Endodermal cell (in vitro differentiated cells): ENCODE measurements around the gene TSPAN16. TPM values are rescaled to one million over a fixed set of nuclear protein-coding genes. Genes with fewer than 3 reads are reported as not detected.

ENCODE experiments used
- DNase-seq: peaks from one replicate; pipeline ENCODE4 v3.0.0-alpha.2; 2017
- H3K27ac ChIP-seq: 2 replicates; pipeline ENCODE4 v1.5.1; 2013; ENCODE audit warnings: mild to moderate bottlenecking, low read depth, low read length, moderate library complexity
- H3K27me3 ChIP-seq: 2 replicates; pipeline ENCODE4 v1.6.1; 2013; ENCODE audit warnings: mild to moderate bottlenecking, low read length, moderate library complexity; ENCODE audit not compliant: insufficient read depth, control insufficient read depth, poor library complexity, severe bottlenecking
- H3K36me3 ChIP-seq: 2 replicates; pipeline ENCODE4 v1.7.0; 2013; ENCODE audit warnings: mild to moderate bottlenecking, low read length, moderate library complexity; ENCODE audit not compliant: control insufficient read depth, insufficient read depth
- H3K4me1 ChIP-seq: one replicate; pipeline ENCODE4 v1.7.0; 2013; ENCODE audit warnings: low read length; ENCODE audit not compliant: control insufficient read depth, insufficient read depth
- H3K4me3 ChIP-seq: 2 replicates; pipeline ENCODE4 v1.5.1; 2013; ENCODE audit warnings: mild to moderate bottlenecking, low read length, moderate library complexity
- H3K9ac ChIP-seq: 2 replicates; pipeline ENCODE4 v1.6.1; 2013; ENCODE audit warnings: mild to moderate bottlenecking, low read length, moderate library complexity; ENCODE audit not compliant: poor library complexity, severe bottlenecking; ENCODE audit errors: extremely low read depth
- H3K9me3 ChIP-seq: 2 replicates; pipeline ENCODE4 v1.6.1; 2013; ENCODE audit warnings: mild to moderate bottlenecking, low read length, moderate library complexity; ENCODE audit not compliant: control insufficient read depth
- H3K27ac Mint-ChIP-seq: 2 replicates; pipeline ENCODE4 v1.8.0; 2020; ENCODE audit warnings: mixed read lengths
- H3K27me3 Mint-ChIP-seq: 2 replicates; pipeline ENCODE4 v1.8.0; 2021; ENCODE audit warnings: mild to moderate bottlenecking, mixed read lengths; ENCODE audit not compliant: insufficient read depth
- H3K36me3 Mint-ChIP-seq: 2 replicates; pipeline ENCODE4 v1.8.0; 2020; ENCODE audit warnings: low read depth, mixed read lengths
- H3K4me1 Mint-ChIP-seq: 2 replicates; pipeline ENCODE4 v1.8.0; 2020; ENCODE audit warnings: mixed read lengths
- H3K4me3 Mint-ChIP-seq: 2 replicates; pipeline ENCODE4 v1.8.0; 2020; ENCODE audit warnings: mild to moderate bottlenecking, moderate library complexity, mixed read lengths
- H3K9me3 Mint-ChIP-seq: 2 replicates; pipeline ENCODE4 v1.8.0; 2020; ENCODE audit warnings: mild to moderate bottlenecking, mixed read lengths
- CTCF ChIP-seq: fragments of 200-600 bp; sonication (generic); conservative IDR thresholded peaks from 2 replicates; pipeline ENCODE4 v1.5.0; 2021; ENCODE audit warnings: antibody characterized with exemption, mild to moderate bottlenecking
- whole genome bisulfite sequencing, 2 experiments: methylation state at CpG; one replicate each; pipeline versions ENCODE4 v1.1.5 to v1.1.7; 2013; ENCODE audit warnings: missing lambda C conversion rate in 2 of 2, mixed read lengths in 1 of 2; ENCODE audit not compliant: insufficient coverage in 1 of 2, insufficient read length in 1 of 2; 5-methylcytosine and 5-hydroxymethylcytosine counted together
- total RNA-seq, 2 donors: library from RNA; stranded (reverse); fragmentation: NEBNext Ultra II Directional in 1 of 2; extraction: Animal tissue kit (Norgen Biotek cat#: 25700) in 1 of 2; gene quantifications; 2 replicates in 1 of 2; 3 replicates in 1 of 2; pipeline ENCODE4 v1.2.1, GENCODE V29; 2021

The TSPAN16 gene
- total RNA-seq, 2 donors from 2014 or later: not detected

- Mint-ChIP-seq H3K4me3 (no peak overlapping the region), H3K4me1 (peaks cover 2% of the 10 kb centered on the region), H3K27ac (no peak overlapping the region), H3K27me3 (peaks cover 6% of the 10 kb centered on the region), H3K9me3 (peaks cover 5% of the 10 kb centered on the region), H3K36me3 (no peaks in the 10 kb centered on the region)
- no peak for TF ChIP-seq CTCF
- Histone ChIP-seq H3K27me3 (no peaks in the 10 kb centered on the region), H3K27ac (no peak overlapping the region), H3K4me3 (no peak overlapping the region), H3K9me3 (no peaks in the 10 kb centered on the region), H3K9ac (no peak overlapping the region), H3K36me3 (no peaks in the 10 kb centered on the region), H3K4me1 (peaks cover 6% of the 10 kb centered on the region)
- DNase-seq: no peak
- 91 to 94% methylated on average over 7 to 8 of the region's 8 CpGs for WGBS, 2 experiments
Observed at GRCh38 chr19:11299946-11300810, 4.2 kb downstream of the TSPAN16 start.

- Histone ChIP-seq H3K9ac (no peak overlapping the region), H3K4me3 (no peak overlapping the region), H3K4me1 (peaks cover 6% of the 10 kb centered on the region), H3K27me3 (no peaks in the 10 kb centered on the region), H3K9me3 (no peaks in the 10 kb centered on the region), H3K36me3 (no peaks in the 10 kb centered on the region), H3K27ac (no peak overlapping the region)
- Mint-ChIP-seq H3K27me3 (peaks cover 6% of the 10 kb centered on the region), H3K4me3 (no peak overlapping the region), H3K27ac (no peak overlapping the region), H3K36me3 (no peaks in the 10 kb centered on the region), H3K4me1 (peaks cover under 1% of the 10 kb centered on the region), H3K9me3 (peaks cover 5% of the 10 kb centered on the region)
- DNase-seq: no peak
- 86 to 88% methylated on average over 1 to 11 of the region's 11 CpGs for WGBS, 2 experiments
- TF ChIP-seq CTCF: no peak
Observed at GRCh38 chr19:11300811-11301120, 4.8 kb downstream of the TSPAN16 start.

- H3K27me3 ChIP-seq: no peaks in the 10 kb centered on the region
- no peak overlapping the region for H3K9ac ChIP-seq
- Mint-ChIP-seq H3K4me1 (no peaks in the 10 kb centered on the region), H3K9me3 (peaks cover 5% of the 10 kb centered on the region), H3K27ac (no peak overlapping the region), H3K27me3 (peaks cover 15% of the 10 kb centered on the region), H3K36me3 (no peaks in the 10 kb centered on the region), H3K4me3 (no peak overlapping the region)
- no peaks in the 10 kb centered on the region for H3K36me3 ChIP-seq
- no peaks in the 10 kb centered on the region for H3K9me3 ChIP-seq
- 88 to 93% methylated on average over 4 to 5 of the region's 5 CpGs for WGBS, 2 experiments
- no peak overlapping the region for H3K27ac ChIP-seq
- H3K4me3 ChIP-seq: no peak overlapping the region
- DNase-seq: no peak
- TF ChIP-seq CTCF: no peak
- H3K4me1 ChIP-seq: no peaks in the 10 kb centered on the region
Observed at GRCh38 chr19:11304936-11305335, 9.0 kb downstream of the TSPAN16 start.
